Iris pigment epithelial cell (primary cell): ENCODE results near the gene PDCL3.

Source experiments
- DNase-seq: peaks from one replicate; pipeline ENCODE4 v3.0.0-alpha.2; 2011; ENCODE audit warnings: low read depth

Gene PDCL3

GRCh38 chr2:100562613-100563406, at the start of gene PDCL3:
PDCL3 (plus strand) TSS chr2:100562993; CDS start chr2:100563068, 75 bp downstream.
- DNase-seq: peak; percentile 99

- DNase-seq: no peak
Measured at GRCh38 chr2:100513650-100514049, 49.1 kb upstream of the PDCL3 start.

GRCh38 chr2:100517556-100517955, 45.2 kb upstream of the PDCL3 start:
- DNase-seq: no peak

- peak; percentile 3 for DNase-seq
Measured at GRCh38 chr2:100518801-100519200, 44.0 kb upstream of the PDCL3 start.

GRCh38 chr2:100520224-100520623, 42.6 kb upstream of the PDCL3 start:
- DNase-seq: peak; percentile 13

- no peak for DNase-seq
Measured at GRCh38 chr2:100522430-100522829, 40.4 kb upstream of the PDCL3 start.

GRCh38 chr2:100524331-100524730, 38.5 kb upstream of the PDCL3 start:
- DNase-seq: peak; percentile 7

- DNase-seq: no peak
Measured at GRCh38 chr2:100526868-100527267, 35.9 kb upstream of the PDCL3 start.

GRCh38 chr2:100527440-100528015, 35.3 kb upstream of the PDCL3 start:
- no peak for DNase-seq

GRCh38 chr2:100529176-100529575, 33.6 kb upstream of the PDCL3 start:
- DNase-seq: no peak

GRCh38 chr2:100529900-100530299, 32.9 kb upstream of the PDCL3 start:
- DNase-seq: no peak

- no peak for DNase-seq
Measured at GRCh38 chr2:100535855-100536254, 26.9 kb upstream of the PDCL3 start.

GRCh38 chr2:100537918-100538317, 24.9 kb upstream of the PDCL3 start:
- DNase-seq: no peak

- no peak for DNase-seq
Measured at GRCh38 chr2:100539221-100539620, 23.6 kb upstream of the PDCL3 start.

- no peak for DNase-seq
Measured at GRCh38 chr2:100541404-100541803, 21.4 kb upstream of the PDCL3 start.

- no peak for DNase-seq
Measured at GRCh38 chr2:100542418-100542817, 20.4 kb upstream of the PDCL3 start.

GRCh38 chr2:100544911-100545596, 17.7 kb upstream of the PDCL3 start:
- DNase-seq: no peak

- no peak for DNase-seq
Measured at GRCh38 chr2:100546469-100546868, 16.3 kb upstream of the PDCL3 start.

- no peak for DNase-seq
Measured at GRCh38 chr2:100548771-100549170, 14.0 kb upstream of the PDCL3 start.

GRCh38 chr2:100551303-100551702, 11.5 kb upstream of the PDCL3 start:
- DNase-seq: no peak

- DNase-seq: no peak
Measured at GRCh38 chr2:100554798-100555407, 7.9 kb upstream of the PDCL3 start.

- no peak for DNase-seq
Measured at GRCh38 chr2:100556746-100557145, 6.0 kb upstream of the PDCL3 start.
